Stimulated activated CD4-positive, alpha-beta T cell treated with anti-CD3 and anti-CD28 coated beads, Interleukin-2, amount 100 ng/mL, for 4 hours (primary cell): Measurements from ENCODE around the gene CCP110.
A peak's percentile ranks its signal among the peaks of the same experiment; 100 is the strongest.

Source experiments
- DNase-seq: peaks from one replicate; pipeline ENCODE4 v3.0.0-alpha.2; 2020; ENCODE audit warnings: low read depth

Gene CCP110

DNA sequence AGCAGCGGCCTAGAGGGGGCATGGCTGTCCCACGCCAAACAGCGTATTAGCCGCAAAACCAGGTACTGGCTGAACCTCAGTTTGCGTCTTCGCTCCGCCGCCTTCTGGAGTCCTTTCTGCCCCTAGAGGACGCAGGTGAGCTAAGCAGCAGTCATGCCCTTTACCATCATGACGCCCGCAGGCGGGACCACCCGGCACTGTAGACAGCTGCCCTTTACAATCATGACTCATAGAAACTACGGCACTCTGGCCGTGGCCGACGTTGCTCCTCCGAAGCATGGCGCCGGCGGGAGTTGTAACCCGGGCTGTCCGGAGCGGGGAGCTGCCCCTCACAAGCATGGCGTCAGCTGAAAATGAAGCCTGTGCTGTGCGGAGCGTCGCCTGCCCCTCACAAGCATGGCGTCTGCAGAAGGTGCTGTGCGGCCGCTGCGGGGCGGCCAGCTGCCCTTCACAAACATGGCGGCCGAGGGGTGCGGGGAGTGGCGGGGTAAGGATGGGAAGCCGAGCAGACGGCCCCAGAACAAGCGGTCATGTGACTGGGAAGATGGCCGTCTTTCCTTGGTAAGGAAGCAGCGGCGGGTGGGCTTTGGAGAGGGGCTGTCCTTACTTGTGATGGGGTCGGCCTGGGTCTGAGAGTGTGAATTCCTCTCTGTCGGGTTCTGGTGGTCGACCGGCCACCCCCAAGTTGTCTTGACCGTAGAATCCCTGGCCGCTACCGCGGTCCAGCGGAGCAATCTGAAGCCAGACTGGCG is 31.6 kb downstream of the CCP110 start, which contains the start of gene VPS35L:
VPS35L (plus strand) TSS at position 518 of the 752 bp plus-strand sequence; CDS start at position 545, 27 bp downstream.
- DNase-seq, result peak; percentile 92

DNA sequence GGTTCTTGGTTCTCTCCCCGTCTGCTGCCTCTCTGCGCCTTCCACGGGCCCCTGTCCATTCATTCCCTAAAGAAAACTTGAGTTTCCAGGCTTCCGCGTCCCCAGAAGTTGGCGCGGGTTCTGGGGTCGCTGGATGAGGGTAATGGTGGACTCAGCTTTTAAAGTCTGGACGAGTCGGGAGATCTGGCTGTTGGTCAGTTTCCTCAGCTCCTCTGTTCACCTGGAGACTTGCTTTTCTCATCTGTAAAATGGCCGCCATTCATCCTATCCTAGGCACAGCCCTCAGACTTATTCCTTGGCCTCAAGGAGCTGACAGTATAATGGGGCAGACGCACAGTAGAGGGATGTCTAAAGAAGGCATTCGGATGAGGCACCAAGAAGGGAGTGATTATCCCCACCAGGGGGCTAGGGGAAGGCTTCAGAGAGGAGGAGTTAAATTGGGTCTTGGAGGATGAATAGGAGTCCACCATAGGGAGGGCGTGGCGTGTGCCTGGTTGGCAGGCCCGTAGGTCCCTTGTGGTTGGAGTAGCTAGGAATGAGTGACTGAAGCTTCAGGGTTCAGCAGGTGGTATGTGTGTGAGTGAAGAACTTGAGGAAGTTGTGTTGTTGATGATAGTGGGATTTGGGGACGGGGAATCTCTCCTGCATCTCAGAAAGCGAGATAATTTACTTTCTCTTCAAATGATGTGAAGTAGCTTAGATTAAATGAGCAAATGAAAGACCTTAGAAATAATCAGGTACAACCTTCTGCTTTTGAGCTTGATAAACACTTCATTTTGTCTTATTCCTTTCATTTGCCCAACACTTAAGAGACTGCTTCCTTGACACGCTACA is 32.4 kb downstream of the CCP110 start:
- DNase-seq, result no peak

DNA sequence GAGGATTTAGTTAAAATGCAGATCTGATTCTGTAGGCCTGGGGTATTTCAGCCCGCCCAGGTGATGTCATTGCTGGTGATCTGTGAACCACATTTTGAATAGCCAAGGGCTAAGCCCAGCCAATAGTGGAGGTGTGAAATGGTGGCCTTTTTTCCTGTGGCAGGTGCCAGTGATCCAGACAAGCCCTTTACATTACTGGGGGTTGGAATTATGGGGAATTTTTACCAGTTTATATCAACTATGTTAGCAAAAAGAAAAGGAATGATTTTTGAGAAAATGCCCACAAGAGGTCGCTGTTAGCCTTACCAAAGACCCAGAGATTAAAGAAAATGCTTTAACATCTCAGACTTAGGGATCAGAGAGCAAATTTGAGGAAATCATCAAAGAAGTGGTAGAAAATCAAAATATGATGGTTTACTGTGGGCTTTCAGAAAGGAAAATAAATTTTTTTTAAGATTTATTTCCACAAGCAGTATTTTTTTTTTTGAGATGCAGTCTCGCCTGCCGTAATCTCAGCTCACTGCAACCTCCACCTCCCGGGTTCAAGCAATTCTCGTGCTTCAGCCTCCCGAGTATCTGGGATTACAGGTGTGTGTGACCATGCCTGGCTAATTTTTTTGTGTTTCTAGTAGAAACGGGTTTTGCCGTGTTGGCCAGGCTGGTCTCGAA is 35.6 kb downstream of the CCP110 start:
- DNase-seq, result no peak

DNA sequence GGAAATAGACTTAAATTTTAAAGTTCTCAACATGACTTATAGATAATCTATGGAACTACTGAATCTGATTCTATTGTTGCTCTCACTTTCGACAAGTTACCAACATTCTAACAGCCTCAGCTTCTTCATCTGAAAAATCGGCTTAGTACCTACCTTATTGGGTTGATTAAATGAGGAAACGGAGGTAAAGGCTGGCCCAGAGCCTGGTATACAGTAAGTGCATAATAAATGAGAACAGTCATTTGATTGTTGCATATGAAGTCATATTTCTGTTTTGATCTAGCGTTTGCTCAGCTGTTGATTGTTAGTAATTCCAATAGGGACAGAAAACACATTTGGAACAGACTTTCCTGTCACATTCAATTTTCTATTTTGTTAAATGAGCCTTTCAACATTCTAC is 36.3 kb downstream of the CCP110 start:
- DNase-seq, result no peak

DNA sequence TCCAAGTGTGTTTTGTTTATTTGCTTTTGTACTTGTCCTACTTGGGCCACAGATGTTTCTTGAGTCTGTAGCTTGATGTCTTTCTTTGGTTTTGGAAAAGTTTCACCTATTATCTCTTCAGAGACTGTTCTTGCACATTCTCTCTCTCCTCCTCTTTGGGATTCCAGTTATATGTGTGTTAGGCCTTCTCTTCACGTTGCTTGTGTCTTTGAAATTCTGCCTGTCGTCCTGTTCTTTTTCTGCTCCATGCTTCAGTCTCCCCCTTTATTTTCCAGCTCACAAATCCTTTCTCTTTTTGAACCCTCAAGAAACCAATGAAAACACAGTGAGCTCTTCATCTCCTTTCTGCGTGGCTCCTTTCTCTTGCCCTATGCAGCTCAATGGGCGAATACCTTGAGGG is 39.6 kb downstream of the CCP110 start:
- DNase-seq, result no peak

DNA sequence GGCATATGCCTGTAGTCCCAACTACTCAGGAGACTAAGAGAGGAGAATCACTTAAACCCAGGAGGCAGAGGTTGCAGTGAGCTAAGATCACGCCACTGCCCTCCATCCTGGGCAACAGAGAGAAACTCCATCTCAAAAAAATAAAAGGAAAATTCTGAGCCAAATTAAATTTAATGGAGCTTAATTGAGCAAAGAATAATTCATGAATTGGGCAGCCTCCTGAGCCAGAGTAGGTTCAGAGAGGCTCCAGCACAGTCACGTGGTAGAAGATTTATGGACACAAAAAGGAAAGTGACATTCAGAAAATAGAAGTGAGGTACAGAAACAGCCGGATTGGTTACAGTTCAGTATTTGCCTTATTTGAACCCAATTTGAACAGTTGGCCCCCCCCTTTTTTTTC is 42.6 kb downstream of the CCP110 start:
- no peak for DNase-seq

DNA sequence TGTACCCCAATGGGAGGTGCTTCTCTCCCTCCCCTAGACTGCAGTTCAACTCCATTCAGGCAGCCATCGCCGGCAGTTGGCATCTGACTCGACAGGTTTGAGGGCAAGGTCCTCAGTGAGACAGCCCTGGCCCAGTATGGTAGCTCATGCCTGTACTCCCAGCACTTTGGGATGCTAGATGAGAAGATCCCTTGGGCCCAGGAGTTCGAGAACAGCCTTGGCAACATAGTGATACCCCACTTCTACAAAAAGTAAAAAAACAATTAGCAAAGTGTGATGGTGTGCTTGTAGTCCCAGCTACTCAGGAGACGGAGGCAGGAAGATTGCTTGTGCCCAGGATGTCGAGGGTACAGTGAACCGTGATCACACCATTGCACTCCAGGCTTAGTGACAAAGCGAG is 43.8 kb downstream of the CCP110 start:
- DNase-seq, result no peak

DNA sequence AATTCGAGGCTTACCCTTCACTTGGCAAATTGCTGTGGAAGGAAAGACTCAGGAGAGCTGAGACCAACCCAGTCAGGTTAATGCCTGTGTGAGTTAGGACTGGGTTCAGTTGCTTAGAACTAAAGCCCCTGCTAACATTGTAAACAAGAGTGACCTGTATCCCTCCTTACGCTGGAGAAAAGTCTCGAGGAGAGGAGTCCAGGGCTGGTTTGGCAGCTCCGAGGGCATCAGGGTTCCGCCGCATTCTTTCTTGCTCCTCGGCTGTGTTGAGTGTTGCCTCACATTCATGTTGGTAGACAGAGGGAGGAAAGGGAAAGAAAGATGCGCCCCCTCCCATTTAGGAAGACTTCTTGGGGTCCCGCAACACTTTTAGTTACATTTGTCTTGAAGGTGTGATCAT is 50.3 kb downstream of the CCP110 start:
- DNase-seq, result no peak

DNA sequence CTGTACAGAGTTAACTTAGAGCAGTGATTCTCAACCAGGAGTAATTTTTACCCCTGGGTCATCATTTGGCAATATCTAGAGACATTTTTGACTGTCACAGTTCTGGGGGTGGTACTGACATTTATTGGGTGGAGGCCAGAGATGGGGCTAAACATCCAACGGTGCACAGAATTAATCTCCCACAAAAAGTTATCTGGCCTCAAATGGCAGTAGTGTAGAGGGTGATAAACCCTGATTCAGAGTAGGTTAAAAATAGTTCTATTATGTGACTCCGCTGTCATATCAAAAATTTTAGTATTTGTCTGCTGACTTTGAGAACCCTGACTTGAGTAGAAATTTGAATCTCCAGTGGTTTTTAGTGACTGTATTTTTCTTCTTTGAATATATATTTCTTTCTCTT is 50.9 kb downstream of the CCP110 start:
- DNase-seq, result no peak

DNA sequence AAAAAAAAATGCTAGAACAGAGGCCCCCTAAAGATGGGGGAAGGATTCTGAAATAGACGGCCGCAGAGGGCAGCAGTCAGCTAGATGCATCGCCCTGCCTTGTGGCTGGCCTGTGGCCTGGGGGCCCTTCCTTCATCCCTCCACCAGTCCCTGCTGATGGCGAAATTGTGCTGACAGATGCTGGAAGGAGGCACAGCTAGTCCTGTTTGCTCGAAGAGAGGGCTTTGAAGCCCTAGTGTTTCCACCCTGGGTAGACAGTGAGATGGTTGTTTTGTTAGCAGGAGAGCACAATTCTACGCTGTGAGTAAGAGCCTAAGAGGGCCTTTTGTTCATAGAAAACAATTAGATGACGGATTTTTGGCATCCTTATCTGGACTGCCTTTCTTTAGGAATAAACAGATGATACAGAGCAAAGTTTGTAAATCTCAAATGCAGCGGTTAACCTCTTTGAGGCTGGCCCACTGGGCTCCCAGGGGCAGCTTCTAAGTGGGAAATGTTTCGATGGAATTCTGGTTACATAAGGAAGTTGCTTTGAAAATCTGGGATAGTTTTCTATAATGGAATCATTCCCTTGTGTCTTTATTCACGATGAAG is 54.7 kb downstream of the CCP110 start:
- DNase-seq, result no peak

DNA sequence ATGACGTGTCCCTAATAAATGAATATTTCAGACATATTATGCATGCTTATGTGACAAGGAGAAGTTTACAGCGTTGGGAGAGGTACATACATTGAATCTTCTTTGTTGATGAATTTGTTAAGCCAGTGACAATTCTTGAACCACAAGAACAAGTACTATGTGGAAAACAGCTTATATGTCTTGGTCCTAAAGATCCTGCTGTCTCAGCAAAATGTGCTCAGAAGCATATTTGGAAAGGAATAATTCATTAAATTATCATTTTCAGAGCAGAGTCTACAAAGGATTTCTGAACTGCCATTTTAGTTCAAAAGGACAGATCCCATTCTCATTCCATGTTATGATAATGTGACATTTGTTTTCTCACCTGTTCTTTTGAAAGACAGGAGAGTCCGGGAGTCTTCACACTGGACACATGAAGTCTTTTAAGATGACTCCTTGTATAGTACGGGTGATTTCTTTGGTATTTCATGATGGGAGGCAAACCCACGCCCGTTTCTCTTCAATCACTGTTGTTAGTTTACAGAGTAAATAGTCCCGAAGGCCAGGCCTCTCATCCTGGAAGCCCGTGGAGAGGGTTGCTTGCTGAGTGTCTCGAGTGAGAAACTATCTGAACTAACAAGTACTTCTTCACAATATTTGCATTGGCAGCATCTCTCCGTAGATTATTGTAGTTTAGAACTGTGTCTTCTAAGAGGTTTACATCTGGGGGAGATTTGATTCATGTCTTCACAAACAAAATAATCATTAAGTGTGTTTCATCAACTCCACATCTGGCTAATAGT is 58.5 kb downstream of the CCP110 start:
- no peak for DNase-seq

DNA sequence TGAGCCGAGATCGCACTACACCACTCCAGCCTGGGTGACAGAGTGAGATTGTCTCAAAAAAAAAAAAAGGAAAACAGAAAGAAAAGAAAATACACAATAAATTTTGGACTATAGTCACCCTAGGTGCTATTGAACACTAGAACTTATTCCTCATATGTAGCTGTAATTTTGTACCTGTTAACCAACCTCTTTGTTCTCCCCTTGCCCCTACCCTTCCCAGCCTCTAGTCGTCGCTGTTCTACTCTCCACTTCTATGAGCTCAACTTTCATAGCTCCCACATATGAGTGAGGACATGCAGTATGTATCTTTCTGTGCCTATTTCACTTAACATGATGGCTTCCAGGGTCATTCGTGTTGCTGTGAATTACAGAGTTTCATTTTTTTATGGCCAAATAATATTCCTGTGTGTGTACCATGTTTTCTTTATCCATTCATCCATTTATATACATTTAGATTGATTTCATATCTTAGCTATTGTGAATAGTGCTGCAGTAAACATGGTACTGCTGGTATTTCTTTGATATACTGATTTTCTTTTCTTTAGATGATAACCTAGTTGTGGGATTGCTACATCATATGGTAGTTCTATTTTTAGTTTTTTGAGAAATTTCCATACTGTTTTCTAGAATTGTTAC is 60.0 kb downstream of the CCP110 start:
- peak; percentile 6 for DNase-seq

DNA sequence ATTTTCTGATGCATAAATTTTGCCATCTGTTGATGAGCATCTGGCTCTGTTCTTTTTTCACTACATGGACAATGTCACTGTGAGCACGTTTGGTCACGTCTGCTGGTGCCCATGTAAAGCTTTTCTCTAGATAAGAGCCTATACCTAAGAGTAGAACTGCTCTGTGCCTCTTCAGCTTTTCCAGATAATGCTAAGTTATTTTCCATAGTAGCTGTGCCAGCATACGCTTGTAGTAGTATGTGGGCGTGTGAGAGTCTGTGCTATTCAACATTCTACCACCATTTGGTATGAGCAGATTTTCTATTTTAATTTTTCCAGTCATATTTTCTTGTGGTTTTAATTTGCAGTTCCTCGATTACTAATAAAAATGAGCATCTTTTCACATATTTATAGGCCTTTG is 64.9 kb downstream of the CCP110 start:
- DNase-seq, result no peak

DNA sequence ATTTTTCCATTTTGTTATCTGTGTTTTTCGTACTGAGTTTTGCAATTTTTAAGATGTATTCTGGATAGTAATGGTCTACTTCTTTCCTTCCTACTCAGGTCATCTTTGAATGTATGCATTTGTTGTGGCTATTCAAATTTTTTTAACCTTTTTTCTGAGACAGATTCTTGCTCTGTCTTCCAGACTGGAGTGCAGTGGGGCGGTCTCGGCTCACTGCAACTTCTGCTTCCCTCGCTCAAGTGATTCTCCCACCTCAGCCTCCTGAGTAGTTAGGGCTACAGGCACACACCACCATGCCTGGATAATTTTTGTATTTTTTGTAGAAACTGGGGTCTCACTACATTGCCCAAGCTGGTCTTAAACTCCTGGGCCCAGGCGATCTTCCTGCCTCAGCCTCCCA is 65.4 kb downstream of the CCP110 start:
- DNase-seq, result no peak

DNA sequence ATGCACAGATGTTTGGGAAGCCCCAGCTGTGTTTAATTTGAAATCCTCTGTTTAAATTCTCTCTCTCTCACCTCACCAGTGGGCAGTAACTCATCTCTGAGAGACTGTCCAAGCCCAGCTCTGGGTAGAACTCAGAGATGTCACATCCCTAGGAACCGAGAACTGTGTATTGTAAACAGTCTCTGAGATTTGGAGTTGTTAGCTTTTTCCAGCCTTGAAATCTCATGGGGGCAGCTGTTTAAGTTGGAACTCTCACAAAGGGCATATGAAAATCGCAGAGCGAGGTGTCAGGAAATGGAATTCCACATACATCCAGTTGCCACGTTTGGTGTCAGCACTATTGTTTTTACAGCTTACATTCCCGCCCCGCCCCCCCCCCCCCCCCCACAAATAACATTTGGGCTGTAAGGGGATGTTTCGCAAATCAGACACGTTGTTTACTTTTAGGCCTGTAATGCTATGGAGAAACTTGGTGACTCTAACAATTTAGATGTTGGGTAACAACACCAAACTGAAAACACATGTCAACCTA is 66.1 kb downstream of the CCP110 start:
- no peak for DNase-seq

DNA sequence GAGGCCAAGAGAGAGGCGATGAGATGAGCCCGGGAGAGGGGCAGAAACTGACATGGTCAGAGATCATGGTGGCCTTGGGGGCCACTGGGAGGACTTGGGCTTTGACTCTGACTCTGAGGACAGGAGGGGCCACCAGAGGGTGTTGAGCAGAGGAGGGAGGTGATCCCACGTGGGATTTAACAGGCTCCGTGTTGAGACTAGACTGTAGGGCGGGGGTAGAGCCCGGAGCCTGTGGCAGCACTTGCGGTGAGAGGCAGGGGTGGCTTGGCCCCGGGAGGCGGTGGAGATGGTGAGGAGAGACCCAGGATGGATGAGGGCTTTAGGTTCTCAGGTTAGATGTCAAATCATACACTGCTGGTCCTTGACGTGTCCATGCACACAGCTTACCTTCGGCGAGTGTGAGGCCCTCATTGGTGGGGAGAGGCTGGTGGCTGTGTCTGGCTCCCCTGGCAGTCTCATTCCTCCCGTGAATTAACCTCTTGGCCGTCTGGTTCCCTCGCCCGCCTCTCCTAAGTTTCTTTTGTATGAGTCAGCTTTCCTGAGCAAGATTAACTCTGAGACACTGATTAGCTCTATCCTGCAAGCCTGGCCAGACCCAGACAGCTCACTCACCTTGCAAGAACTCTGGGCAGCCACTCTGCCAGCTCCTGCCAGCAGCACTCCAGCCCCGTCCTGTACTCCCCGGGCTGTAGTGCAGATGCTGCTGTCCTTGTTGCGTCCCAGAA is 71.5 kb downstream of the CCP110 start:
- DNase-seq, result no peak

DNA sequence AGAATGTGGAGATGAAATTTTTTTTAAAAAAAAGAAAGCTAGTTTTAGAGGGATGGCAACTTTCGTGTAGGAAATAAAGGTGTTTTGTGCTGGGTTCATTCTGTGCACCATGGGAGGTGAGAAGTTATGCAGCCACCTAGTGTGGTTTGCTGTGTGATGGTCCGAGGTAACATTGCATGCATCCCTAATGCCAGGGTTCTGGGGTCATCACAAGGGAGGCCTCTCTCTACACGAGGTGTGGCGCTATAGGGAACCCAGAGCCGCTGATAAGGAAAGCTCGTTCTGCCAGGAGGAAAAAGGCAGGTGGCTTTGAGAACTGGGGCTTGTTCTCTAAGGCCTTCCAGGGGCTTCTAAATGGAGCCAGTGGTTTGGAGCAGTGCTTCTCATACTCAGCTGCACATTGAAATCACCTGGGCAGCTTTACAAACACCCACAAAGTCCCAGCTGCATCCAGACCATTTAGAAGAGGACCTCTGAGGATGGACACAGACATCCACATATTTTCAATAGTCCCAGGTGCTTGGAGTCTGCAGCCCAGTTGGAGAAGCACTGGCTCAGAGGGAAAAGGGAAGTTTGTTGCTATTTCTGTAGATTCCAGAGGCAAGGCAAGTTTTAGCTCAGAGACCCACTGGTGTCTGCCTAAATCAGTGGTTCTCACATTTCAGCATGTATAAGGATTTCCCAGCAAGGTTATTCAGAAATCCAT is 75.2 kb downstream of the CCP110 start:
- no peak for DNase-seq

DNA sequence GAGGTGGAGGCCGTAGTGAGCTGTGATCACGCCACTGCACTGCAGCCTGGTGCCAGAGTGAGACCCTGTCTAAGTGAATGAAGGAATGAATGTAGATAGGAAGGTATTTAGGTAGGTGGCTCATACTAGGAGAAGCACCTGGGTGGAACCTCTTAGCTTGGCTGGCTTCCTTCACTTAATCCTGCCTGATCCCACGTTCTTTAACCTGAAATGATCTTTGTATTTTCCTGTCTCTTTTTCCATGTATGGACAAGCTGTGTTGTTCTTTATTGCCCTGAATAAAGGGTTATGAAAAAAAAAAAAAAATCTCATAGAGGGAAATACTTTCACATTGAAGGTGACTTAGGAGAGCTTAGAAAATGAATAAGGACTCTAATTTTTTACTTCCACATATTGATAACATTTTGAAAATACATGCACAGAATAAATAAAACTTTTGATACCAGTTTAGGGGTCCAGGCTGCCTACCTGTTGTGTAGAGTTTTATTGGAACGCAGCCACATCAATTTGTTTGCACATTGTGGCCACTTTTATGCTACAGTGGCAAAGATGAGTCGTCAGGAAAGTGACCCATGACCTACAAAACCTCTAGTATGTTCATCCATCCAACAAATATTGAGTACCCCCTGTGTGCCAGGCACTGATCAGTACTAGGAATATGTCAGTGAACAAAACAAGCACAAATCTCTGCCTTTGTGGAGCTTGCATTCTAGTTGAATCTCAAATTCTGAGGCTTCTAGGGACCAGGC is 76.4 kb downstream of the CCP110 start:
- DNase-seq, result no peak
